ENCODE measurements around the gene HOXC5.

The HOXC5 gene

GRCh38 chr12:54032627-54033100, at the start of gene HOXC5:
Gene HOXC5, plus strand, starts transcription at chr12:54033050. Its CDS starts 73 bp downstream, at chr12:54033123.
- peak in 1 of 2 donors; percentile 26 for DNase-seq (ENCODE audit: low read depth in 2 of 2)

DNA sequence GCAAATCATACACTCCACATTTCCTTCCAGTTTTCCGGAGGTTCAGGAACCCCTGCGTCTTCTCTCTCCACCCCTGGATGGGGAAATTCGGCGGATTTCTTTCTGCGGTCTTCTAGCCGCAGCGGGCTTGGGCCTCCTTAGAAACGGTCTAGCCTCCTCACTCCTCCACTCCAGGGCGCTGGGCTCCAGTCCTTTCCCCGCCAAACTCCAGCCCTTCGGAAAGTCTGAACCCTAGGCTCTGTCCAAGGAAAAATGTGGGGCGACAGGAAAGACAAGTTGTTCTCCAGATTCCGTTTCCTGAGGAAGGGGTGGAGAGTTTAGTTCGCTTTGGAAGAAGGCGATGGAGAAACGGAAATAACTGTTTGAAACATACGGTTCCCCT, 49.3 kb upstream of the HOXC5 start:
- no peak for DNase-seq (ENCODE audit: low read depth in 2 of 2)

DNA sequence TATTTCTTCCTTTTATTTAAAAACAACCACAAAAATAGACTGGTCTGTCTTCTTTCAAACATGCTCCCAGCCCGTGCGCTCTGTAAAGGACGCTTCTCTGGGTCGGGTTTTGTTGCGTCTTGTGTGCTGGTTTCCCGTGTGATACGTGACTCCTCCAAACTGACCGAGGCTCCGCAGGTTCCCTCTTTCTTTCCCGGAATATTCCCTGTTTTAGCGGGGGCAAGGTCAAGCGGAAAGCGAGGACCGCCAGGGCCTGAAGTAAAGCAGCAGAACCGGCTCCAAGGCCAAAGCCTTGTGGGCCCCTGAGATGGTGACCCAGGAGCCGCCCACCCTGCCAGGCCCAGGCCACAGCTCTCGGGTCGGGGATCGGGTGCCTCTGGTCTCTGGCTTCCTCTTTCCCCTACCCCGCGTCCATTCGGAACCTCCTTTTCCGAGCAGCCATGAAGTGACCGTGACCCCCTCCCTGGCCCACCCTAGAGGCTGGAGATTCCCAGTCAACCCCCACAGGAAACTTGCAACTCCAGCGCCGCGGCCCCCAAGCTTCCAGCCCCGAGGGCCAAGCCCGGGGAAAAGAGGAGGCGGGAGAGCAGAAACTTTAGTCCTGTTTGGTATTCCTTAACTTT, 48.8 kb upstream of the HOXC5 start:
- no peak for DNase-seq (ENCODE audit: low read depth in 2 of 2)

DNA sequence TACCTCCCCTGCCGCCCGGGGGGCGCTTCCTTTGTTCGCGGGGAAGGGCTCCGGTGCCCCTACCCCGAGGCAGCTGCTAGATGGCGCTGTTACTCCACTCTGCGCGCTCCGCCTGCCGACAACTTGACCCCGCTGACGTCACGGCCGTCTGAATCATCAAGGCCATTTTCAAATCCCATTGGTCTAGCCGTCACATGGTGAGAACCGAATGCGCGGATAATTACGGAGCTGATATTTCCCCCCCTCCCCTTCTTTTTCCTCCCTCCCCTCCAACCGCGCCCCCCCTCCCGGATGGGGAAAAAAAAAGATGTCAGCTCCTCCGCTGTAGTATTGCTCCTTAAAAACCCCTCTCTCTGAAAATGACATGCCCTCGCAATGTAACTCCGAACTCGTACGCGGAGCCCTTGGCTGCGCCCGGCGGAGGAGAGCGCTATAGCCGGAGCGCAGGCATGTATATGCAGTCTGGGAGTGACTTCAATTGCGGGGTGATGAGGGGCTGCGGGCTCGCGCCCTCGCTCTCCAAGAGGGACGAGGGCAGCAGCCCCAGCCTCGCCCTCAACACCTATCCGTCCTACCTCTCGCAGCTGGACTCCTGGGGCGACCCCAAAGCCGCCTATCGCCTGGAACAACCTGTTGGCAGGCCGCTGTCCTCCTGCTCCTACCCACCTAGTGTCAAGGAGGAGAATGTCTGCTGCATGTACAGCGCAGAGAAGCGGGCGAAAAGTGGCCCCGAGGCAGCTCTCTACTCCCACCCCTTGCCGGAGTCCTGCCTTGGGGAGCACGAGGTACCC, 47.8 kb upstream of the HOXC5 start, which contains the start of gene HOXC10:
Gene HOXC10 (plus strand): TSS at position 246 of the 791 bp plus-strand sequence. CDS start 114 bp downstream, at position 360.
- peak; percentile 7 to 70 for DNase-seq (ENCODE audit: low read depth in 2 of 2)

- DNase-seq (ENCODE audit: low read depth in 2 of 2), result no peak
Observed at GRCh38 chr12:53985692-53985993, 47.2 kb upstream of the HOXC5 start.

DNA sequence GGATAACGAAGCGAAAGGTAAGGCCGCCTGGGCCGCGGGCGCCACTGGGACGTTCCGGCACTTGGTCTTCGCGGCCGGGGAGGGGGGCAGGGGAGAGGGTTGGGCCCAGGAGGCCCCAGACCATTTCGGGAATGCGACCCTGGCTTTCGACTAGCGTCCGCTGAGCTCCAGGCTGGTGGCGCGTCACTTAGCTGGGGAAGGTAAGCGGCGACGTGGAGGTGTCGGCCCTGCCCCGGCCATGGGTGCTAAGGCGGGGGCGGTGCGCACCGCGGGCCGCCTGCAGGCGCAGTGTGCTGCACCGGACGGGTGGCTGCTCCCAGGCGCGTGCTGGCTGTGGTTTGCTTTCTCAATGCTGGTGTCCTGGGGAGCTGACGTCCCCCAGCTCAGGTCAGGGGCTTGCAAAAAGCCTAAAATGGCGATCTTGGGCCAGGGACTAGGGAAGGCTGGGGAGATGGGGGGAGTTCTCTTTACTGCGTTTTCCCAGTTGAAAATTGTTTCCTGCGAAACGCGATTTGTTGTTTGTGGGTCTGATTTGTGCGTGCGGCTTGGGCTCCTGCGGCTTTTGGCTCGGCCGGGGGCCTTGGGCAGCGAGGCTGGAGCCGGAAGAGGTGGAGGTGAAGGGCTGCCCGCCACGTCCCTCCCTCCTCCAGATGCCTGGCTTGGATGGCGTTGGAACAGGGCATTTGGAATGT, 46.7 kb upstream of the HOXC5 start:
- no peak for DNase-seq (ENCODE audit: low read depth in 2 of 2)

GRCh38 chr12:53986686-53987483, 46.0 kb upstream of the HOXC5 start:
- DNase-seq (ENCODE audit: low read depth in 2 of 2), result no peak

DNA sequence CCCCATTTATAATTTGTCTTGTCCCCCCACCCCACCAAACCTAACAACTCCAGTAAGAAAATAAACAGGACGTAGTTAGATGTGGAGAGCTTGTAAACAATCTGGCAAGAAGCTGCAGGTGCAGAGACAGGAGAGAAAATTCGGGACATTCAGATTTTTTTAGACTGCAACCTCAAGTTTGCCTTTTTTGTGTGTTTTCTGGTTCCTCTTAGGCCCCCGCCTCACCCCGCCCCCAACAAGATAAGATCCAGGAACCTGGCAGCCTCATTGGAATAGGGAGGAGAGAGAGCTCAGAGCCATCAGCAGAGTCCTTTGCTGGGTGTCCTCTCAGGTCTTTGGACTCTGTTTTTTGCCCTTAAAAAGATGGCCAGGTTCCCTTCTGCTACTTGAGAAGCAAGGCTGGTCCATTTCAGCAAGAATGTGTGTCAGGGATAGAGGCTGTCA, 45.0 kb upstream of the HOXC5 start:
- no peak for DNase-seq (ENCODE audit: low read depth in 2 of 2)

DNA sequence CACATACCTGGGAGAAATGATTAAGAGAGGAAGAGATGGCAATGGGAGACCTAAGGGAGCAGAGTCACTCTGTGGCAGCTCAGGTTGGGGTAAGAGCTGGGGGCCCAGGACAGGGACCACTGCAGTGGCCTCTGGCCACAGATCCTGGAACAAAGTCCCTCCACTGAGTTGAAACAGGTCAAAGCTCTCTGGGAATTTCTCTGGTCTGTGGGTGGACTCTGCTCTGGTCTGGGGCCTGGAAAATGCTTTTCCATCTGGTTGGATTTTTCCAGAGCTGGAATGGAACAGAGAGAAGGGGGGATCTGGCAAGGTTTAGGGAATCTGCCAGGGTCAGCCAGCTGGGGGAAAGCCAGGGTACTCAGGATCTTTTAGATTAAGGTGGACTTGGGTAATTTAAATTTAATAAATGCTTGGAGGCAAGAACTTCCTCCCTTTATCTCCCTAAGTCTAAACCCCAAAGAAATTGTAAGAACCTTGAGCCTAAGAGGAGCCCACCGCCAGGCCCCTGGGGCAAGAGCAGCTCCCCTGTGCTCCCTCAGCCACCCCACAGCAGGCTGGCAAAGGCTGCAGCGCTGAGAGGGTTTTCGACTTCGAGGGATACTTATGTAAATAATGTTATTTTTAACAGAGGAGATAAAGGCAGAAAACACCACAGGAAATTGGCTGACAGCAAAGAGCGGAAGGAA, 44.2 kb upstream of the HOXC5 start:
- DNase-seq (ENCODE audit: low read depth in 2 of 2), result no peak

DNA sequence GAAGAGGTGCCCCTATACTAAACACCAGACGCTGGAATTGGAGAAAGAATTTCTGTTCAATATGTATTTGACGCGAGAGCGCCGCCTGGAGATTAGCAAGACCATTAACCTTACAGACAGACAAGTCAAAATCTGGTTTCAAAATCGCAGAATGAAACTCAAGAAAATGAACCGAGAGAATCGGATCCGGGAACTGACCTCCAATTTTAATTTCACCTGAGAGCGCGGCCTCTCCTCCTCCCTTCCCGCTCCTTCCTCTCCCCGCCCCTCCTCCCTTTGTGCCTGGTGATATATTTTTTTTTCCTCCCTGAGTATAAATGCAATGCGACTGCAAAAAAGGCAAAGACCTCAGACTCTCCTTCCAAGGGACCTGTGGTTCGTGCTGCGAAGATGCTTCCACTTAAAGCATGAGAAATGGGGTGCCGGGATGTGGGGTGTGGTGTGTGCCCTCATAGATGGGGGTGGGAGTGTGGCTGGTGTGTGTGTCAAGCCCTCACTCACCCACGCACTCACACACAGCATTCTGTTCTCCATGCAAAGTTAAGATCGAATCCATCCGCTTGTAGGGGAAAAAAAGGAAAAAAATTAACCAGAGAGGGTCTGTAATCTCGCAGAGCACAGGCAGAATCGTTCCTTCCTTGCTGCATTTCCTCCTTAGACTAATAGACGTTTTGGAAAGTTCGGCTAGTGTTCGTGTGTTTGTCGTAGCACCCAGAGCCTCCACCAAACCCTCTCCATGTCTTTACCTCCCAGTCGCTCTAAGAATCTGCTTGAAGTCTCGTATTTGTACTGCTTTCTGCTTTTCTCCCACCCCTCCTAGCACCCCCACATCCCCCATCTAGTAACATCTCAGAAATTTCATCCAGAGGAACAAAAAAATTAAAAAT, 43.4 kb upstream of the HOXC5 start:
- no peak for DNase-seq (ENCODE audit: low read depth in 2 of 2)

- no peak for DNase-seq (ENCODE audit: low read depth in 2 of 2)
Observed at GRCh38 chr12:53990311-53991076, 42.4 kb upstream of the HOXC5 start.

GRCh38 chr12:53991077-53991460, 41.8 kb upstream of the HOXC5 start:
- no peak for DNase-seq (ENCODE audit: low read depth in 2 of 2)

DNA sequence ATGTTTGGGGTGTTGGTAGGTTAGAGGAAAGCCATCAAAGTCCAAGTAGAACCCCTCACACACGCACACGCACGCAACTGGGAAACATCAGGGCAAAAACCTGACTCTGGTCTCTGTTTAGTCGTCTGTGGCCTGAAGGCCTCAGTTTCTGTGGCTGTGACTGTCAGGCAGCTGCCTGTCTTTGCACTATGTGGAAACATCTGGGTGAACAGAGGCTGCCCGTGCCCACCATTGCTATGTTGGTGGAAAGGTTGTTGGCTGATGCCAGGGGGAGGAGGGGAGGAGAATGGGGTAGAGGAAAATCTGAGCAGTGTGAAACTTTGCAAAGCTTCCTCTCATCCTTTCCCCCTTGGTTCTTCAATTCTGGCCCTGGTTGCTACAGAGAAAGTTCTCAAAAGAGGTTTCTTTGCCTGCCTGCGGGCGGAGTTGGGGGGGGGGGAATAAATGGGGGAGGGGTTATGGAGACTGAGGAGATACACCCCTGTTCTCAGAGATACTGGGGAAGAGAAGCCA, 40.4 kb upstream of the HOXC5 start:
- no peak for DNase-seq (ENCODE audit: low read depth in 2 of 2)

DNA sequence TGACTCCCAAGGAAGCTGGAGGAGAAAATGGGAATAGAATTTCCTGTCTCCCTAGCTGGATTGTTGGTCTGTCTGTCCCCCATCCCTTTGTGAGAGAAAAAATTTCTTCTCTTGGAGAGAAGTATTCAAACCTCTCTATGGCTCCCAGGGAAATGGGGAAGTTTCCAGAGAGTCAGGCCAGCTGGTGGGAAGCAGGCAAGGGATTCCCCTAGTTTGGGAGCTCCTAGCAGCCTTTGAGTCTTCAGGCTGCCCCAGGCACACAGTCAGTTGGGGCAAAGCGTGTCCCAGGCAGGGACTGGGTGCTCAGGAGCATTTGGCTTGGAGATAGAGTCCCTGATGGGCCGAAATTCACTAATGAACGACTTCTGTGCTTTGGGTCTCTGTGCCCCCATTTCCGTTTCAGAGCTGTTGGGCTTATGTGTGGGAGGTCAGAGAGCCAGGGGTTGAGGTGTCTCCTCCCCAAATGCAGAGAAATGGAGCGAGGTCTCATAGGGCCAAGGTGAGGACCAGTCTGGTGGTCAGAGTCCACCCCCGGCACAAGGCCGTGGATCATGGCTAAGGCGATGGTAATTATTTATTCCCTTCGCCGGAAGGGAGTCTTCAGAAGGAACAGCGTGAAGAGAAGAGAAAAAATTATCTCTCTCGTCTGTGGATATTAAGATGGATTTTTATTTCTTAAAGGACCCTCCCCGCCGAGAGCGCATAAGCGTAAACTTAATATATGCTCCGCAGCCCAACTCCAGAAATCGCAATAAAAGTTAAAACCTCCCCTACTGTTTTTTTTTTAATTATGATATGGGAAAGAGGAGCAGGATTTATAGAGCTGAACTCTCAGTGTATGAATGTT, 39.5 kb upstream of the HOXC5 start:
- DNase-seq (ENCODE audit: low read depth in 2 of 2), result no peak

DNA sequence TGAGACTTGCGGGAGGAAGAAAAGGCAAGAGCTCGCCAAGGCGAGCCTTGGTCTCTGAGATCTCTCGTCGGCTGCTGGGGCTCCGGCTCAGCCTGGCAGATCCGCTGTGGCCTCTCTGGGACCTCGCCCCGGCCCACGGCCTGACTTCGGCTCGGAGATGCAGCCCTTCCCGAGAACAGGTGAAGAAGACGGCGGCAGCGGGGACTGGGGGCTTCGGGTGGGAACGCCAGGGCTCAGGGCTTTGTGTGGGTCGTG, 38.9 kb upstream of the HOXC5 start:
- no peak for DNase-seq (ENCODE audit: low read depth in 2 of 2)

DNA sequence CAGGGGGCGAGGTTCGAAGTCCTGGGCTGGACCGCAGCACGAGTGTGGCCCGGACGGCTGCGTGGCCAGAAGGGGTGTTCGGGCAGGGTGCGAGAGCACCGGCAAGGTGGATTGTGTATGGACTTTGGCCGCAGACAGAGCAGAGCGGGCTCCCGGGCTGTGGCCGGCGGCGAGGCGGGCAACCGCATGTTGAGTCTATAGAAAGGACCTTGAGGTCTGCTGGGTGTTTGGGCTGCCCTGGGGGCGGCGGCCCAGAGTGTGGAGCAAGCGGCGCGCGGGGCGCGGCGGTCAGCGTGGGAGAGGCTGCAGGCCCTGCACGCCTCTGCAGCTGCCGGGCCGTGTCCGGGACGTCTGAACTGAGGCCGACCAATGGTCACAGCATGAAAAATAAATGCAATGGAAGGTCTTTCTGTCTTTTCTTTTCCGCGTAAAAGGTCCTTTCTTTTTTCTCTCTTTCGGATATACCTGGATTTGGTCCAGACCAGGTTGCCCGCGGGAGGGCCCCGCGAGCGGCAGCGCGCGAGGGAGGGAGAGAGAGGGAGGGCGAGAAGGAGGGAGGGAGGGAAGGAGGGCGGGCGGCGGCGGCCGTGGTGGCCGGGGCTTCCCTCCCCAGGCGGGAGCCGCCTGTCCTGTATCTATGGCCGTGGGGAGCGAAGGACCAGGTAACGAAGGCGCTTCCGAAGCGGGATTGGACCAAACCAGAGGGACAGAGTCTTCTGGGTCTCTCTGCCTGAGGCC, 38.4 kb upstream of the HOXC5 start:
- no peak for DNase-seq (ENCODE audit: low read depth in 2 of 2)

DNA sequence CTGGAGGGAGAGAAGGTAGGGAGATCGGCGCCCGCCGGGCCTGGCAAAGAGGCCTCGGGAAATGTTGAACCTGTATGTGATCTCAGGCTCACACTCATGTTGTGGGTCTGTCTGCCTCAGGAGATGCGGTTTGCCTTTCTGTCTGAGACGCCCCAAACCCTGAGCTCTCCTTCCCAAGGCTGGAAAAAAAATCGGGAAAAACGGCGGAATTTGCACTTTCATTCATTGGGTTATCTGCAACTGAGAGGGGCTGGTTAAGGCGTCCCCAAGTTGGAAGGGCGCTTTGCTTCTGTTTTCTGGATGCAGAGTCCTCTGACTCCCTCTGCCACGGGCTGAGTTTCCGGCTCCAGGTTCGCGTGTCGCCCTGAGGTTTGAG, 37.9 kb upstream of the HOXC5 start:
- DNase-seq (ENCODE audit: low read depth in 2 of 2), result no peak
